Measurements from ENCODE around the gene ZNF19. TPM values are rescaled to one million over a fixed set of nuclear protein-coding genes. Genes with fewer than 3 reads are reported as not detected.
"Not testable (repeated sequence)": the region's sequence is repeated elsewhere in the genome, so short reads cannot be mapped to it uniquely, and the experiment has no call there.

ZNF19 gene
- total RNA-seq, 1 experiment from 2014 or later: 4.7 TPM

GRCh38 chr16:71504901-71505300 is 15.8 kb upstream of the ZNF19 start:
- TF ChIP-seq CTCF (conservative IDR thresholded peaks at IDR 0.05): no peak
- no peak overlapping the region for H3K27ac ChIP-seq (ENCODE audit: insufficient read length, low read depth, low read length)
- no peaks in the 10 kb centered on the region for H3K79me1 ChIP-seq (ENCODE audit: insufficient read depth, low read depth, low read length, poor library complexity, severe bottlenecking)
- H2BK20ac ChIP-seq (ENCODE audit: low read depth, low read length, poor library complexity, severe bottlenecking): no peak overlapping the region
- H3T11ph ChIP-seq (ENCODE audit: low read length): no peak overlapping the region
- no peak overlapping the region for H3K14ac ChIP-seq (ENCODE audit: insufficient read depth, low read length)
- no peak overlapping the region for H4K91ac ChIP-seq (ENCODE audit: insufficient read length, low read depth, low read length)
- H4K8ac ChIP-seq (replicated peaks; ENCODE audit: insufficient read length, low read depth, low read length): no peak overlapping the region
- no peaks in the 10 kb centered on the region for H4K20me1 ChIP-seq (ENCODE audit: control insufficient read depth, insufficient read depth, insufficient read length)
- no peak overlapping the region for H3K27ac Mint-ChIP-seq
- no peaks in the 10 kb centered on the region for H3K79me2 ChIP-seq (ENCODE audit: insufficient read depth, low read length)
- H3K4me3 Mint-ChIP-seq: no peak overlapping the region
- no peaks in the 10 kb centered on the region for H3K4me1 ChIP-seq (ENCODE audit: insufficient read depth, low read length)
- no peak overlapping the region for H3K23ac ChIP-seq (ENCODE audit: insufficient read length, low read depth, low read length)
- peaks cover 11% of the 10 kb centered on the region for H3K27me3 Mint-ChIP-seq (ENCODE audit: low read depth)
- H3K4me2 ChIP-seq (ENCODE audit: insufficient read depth, insufficient read length, low read length): no peak overlapping the region
- no peak overlapping the region for H2BK12ac ChIP-seq (ENCODE audit: insufficient read length, low read depth, low read length)
- no peak for DNase-seq
- no peaks in the 10 kb centered on the region for H3K4me1 Mint-ChIP-seq
- H3K23me2 ChIP-seq (ENCODE audit: insufficient read length, low read depth, low read length, poor library complexity, severe bottlenecking): no peaks in the 10 kb centered on the region
- H2AFZ ChIP-seq (ENCODE audit: low read length): no peak overlapping the region
- no peaks in the 10 kb centered on the region for H3K36me3 Mint-ChIP-seq (ENCODE audit: insufficient read depth in 1 of 3, low read depth in 3 of 3)
- no CpG with 5 or more reads among the region's 5 CpGs for WGBS (ENCODE audit: extremely low coverage, insufficient read length, low lambda C conversion rate)
- H2BK15ac ChIP-seq (ENCODE audit: low read depth, low read length): no peak overlapping the region
- H4K5ac ChIP-seq (ENCODE audit: insufficient read length, low read depth, low read length): no peak overlapping the region
- no peak overlapping the region for H2BK120ac ChIP-seq (ENCODE audit: low read depth, low read length, poor library complexity, severe bottlenecking)
- H3K9me3 Mint-ChIP-seq: no peaks in the 10 kb centered on the region; a peak in 1 of 5 replicates
- H2AK5ac ChIP-seq (ENCODE audit: insufficient read length, low read length): no peak overlapping the region
- no peak overlapping the region for H3K9ac ChIP-seq (ENCODE audit: extremely low read depth, insufficient read length, low read length)
- no peak overlapping the region for H2BK5ac ChIP-seq (ENCODE audit: insufficient read length, low read length)
- H3K27me3 ChIP-seq (ENCODE audit: insufficient read depth, low read length): no peaks in the 10 kb centered on the region
- H3K4ac ChIP-seq (ENCODE audit: low read depth, low read length): no peak overlapping the region
- H3K56ac ChIP-seq (ENCODE audit: insufficient read length, low read depth, low read length): no peak overlapping the region
- no peaks in the 10 kb centered on the region for H3K9me3 ChIP-seq (ENCODE audit: control insufficient read depth, low read depth, low read length)
- no peak overlapping the region for H3K18ac ChIP-seq (ENCODE audit: insufficient read length, low read depth, low read length)

- H2BK15ac ChIP-seq (ENCODE audit: low read depth, low read length); H4K20me1 ChIP-seq (ENCODE audit: control insufficient read depth, insufficient read depth, insufficient read length); H3K27me3 ChIP-seq (ENCODE audit: insufficient read depth, low read length); H4K5ac ChIP-seq (ENCODE audit: insufficient read length, low read depth, low read length); H4K8ac ChIP-seq (replicated peaks; ENCODE audit: insufficient read length, low read depth, low read length); H3K27ac Mint-ChIP-seq; H2AK5ac ChIP-seq (ENCODE audit: insufficient read length, low read length); H3K14ac ChIP-seq (ENCODE audit: insufficient read depth, low read length); H3K27ac ChIP-seq (ENCODE audit: insufficient read length, low read depth, low read length); DNase-seq; H3K23me2 ChIP-seq (ENCODE audit: insufficient read length, low read depth, low read length, poor library complexity, severe bottlenecking); H2BK120ac ChIP-seq (ENCODE audit: low read depth, low read length, poor library complexity, severe bottlenecking); H3K4me1 ChIP-seq (ENCODE audit: insufficient read depth, low read length); H2AFZ ChIP-seq (ENCODE audit: low read length); H2BK20ac ChIP-seq (ENCODE audit: low read depth, low read length, poor library complexity, severe bottlenecking); H3K56ac ChIP-seq (ENCODE audit: insufficient read length, low read depth, low read length); H3K9ac ChIP-seq (ENCODE audit: extremely low read depth, insufficient read length, low read length); H3K9me3 Mint-ChIP-seq; H3K18ac ChIP-seq (ENCODE audit: insufficient read length, low read depth, low read length); H4K91ac ChIP-seq (ENCODE audit: insufficient read length, low read depth, low read length); H3K4ac ChIP-seq (ENCODE audit: low read depth, low read length); H3K4me2 ChIP-seq (ENCODE audit: insufficient read depth, insufficient read length, low read length); H3K4me3 Mint-ChIP-seq; H3K27me3 Mint-ChIP-seq (ENCODE audit: low read depth); H3K23ac ChIP-seq (ENCODE audit: insufficient read length, low read depth, low read length); H2BK12ac ChIP-seq (ENCODE audit: insufficient read length, low read depth, low read length); H3K36me3 Mint-ChIP-seq (ENCODE audit: insufficient read depth in 1 of 3, low read depth in 3 of 3); H3K9me3 ChIP-seq (ENCODE audit: control insufficient read depth, low read depth, low read length); H3K79me2 ChIP-seq (ENCODE audit: insufficient read depth, low read length); H3K4me1 Mint-ChIP-seq; H3K79me1 ChIP-seq (ENCODE audit: insufficient read depth, low read depth, low read length, poor library complexity, severe bottlenecking); H2BK5ac ChIP-seq (ENCODE audit: insufficient read length, low read length); H3T11ph ChIP-seq (ENCODE audit: low read length): not testable (repeated sequence)
- WGBS (ENCODE audit: extremely low coverage, insufficient read length, low lambda C conversion rate): no CpG with 5 or more reads among the region's 7 CpGs
These were observed 14.9 kb upstream of the ZNF19 start for GRCh38 chr16:71504051-71504450.

Data from H9 (cell line).